ENCODE data around the gene DPP6.

- TF ChIP-seq CREB1 (CRISPR knock-in tag; IDR thresholded peaks at IDR 0.05; ENCODE audit: low read depth) = no peak
- no peak for TF ChIP-seq REST (IDR thresholded peaks at IDR 0.05; ENCODE audit: unreplicated experiment)
- no peak for TF ChIP-seq CTCF (conservative IDR thresholded peaks at IDR 0.05; ENCODE audit: low read depth in 2 of 2)
- no peak for TF ChIP-seq EZH2phosphoT487 (IDR thresholded peaks at IDR 0.05; ENCODE audit: unreplicated experiment)
- no peak for TF ChIP-seq EZH2 (IDR thresholded peaks at IDR 0.05; ENCODE audit: low read depth, unreplicated experiment)
- no peak for TF ChIP-seq ETS1 (IDR thresholded peaks at IDR 0.05)
- TF ChIP-seq POLR2AphosphoS5 (IDR thresholded peaks at IDR 0.05; ENCODE audit: low read depth) = no peak
- TF ChIP-seq JUNB (IDR thresholded peaks at IDR 0.05; ENCODE audit: unreplicated experiment) = no peak
- no peak for TF ChIP-seq STAT1 (IDR thresholded peaks at IDR 0.05; ENCODE audit: unreplicated experiment)
- no peak for TF ChIP-seq NANOG (IDR thresholded peaks at IDR 0.05; ENCODE audit: borderline replicate concordance)
Observed at GRCh38 chr7:154774303-154774969, 722.2 kb downstream of the DPP6 start.
